ENCODE results near the gene ARHGEF39. TPM values are rescaled to one million over a fixed set of nuclear protein-coding genes. Genes with fewer than 3 reads are reported as not detected.
A peak's percentile ranks its signal among the peaks of the same experiment; 100 is the strongest.

Gene ARHGEF39
- total RNA-seq, 1 experiment from 2014 or later, result 31.4 TPM

DNA sequence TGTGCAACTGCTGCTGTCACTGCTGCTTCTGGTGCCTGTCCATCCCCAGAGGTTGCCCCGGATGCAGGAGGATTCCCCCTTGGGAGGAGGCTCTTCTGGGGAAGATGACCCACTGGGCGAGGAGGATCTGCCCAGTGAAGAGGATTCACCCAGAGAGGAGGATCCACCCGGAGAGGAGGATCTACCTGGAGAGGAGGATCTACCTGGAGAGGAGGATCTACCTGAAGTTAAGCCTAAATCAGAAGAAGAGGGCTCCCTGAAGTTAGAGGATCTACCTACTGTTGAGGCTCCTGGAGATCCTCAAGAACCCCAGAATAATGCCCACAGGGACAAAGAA is 9.0 kb upstream of the ARHGEF39 start:
- H3K4me1 ChIP-seq, result peaks cover 15% of the 10 kb centered on the region
- BruUV-seq (replicated peaks), result no TSS peak
- Mint-ChIP-seq H3K4me1 (ENCODE audit: low read depth, unreplicated experiment) (peaks cover 8% of the 10 kb centered on the region), H3K36me3 (ENCODE audit: insufficient read depth, unreplicated experiment) (peaks cover 5% of the 10 kb centered on the region), H3K27ac (ENCODE audit: unreplicated experiment) (no peak overlapping the region), H3K9me3 (ENCODE audit: unreplicated experiment) (no peaks in the 10 kb centered on the region), H3K4me3 (ENCODE audit: unreplicated experiment) (no peak overlapping the region), H3K27me3 (ENCODE audit: insufficient read depth, unreplicated experiment) (no peaks in the 10 kb centered on the region)
- H3K27me3 ChIP-seq (replicated peaks; ENCODE audit: control insufficient read depth, insufficient read depth, low read length), result no peaks in the 10 kb centered on the region
- intact Hi-C loops (cut with micrococcal nuclease; ENCODE audit: unreplicated experiment), result no loop called here
- H3K4me3 ChIP-seq (ENCODE audit: low read depth, low read length), result no peak overlapping the region
- H3K9me3 ChIP-seq, result no peaks in the 10 kb centered on the region
- TF ChIP-seq, protein P1, sequence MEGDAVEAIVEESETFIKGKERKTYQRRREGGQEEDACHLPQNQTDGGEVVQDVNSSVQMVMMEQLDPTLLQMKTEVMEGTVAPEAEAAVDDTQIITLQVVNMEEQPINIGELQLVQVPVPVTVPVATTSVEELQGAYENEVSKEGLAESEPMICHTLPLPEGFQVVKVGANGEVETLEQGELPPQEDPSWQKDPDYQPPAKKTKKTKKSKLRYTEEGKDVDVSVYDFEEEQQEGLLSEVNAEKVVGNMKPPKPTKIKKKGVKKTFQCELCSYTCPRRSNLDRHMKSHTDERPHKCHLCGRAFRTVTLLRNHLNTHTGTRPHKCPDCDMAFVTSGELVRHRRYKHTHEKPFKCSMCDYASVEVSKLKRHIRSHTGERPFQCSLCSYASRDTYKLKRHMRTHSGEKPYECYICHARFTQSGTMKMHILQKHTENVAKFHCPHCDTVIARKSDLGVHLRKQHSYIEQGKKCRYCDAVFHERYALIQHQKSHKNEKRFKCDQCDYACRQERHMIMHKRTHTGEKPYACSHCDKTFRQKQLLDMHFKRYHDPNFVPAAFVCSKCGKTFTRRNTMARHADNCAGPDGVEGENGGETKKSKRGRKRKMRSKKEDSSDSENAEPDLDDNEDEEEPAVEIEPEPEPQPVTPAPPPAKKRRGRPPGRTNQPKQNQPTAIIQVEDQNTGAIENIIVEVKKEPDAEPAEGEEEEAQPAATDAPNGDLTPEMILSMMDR (IDR thresholded peaks at IDR 0.05; ENCODE audit: insufficient read depth in 1 of 2, low read depth in 1 of 2, low read length in 1 of 2, severe bottlenecking in 1 of 2, unreplicated experiment in 1 of 2), result no peak
- no peaks in the 10 kb centered on the region for H3K36me3 ChIP-seq (ENCODE audit: control insufficient read depth, insufficient read depth, low read length)
- ChIA-PET CTCF (interaction anchor here (1.2 kb wide), 1 partner anchor 23 kb away, joined by 5 read pairs; no protein-coding TSS in a partner anchor), POLR2A (interaction anchor here (0.6 kb wide), 1 partner anchor 57 kb away, joined by 3 read pairs; no protein-coding TSS in a partner anchor)
- no peak for DNase-seq

DNA sequence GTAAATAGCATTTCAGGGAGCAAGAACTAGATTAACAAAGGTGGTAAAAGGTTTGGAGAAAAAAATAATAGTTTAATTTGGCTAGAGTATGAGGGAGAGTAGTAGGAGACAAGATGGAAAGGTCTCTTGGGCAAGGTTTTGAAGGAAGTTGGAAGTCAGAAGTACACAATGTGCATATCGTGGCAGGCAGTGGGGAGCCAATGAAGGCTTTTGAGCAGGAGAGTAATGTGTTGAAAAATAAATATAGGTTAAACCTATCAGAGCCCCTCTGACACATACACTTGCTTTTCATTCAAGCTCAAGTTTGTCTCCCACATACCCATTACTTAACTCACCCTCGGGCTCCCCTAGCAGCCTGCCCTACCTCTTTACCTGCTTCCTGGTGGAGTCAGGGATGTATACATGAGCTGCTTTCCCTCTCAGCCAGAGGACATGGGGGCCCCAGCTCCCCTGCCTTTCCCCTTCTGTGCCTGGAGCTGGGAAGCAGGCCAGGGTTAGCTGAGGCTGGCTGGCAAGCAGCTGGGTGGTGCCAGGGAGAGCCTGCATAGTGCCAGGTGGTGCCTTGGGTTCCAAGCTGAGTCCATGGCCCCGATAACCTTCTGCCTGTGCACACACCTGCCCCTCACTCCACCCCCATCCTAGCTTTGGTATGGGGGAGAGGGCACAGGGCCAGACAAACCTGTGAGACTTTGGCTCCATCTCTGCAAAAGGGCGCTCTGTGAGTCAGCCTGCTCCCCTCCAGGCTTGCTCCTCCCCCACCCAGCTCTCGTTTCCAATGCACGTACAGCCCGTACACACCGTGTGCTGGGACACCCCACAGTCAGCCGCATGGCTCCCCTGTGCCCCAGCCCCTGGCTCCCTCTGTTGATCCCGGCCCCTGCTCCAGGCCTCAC is 8.4 kb upstream of the ARHGEF39 start, which contains the start of gene CA9:
TSS of gene CA9 (plus strand) at position 797 of the 893 bp plus-strand sequence. CDS start at position 829, 32 bp downstream.
- peaks cover 14% of the 10 kb centered on the region for H3K4me1 Mint-ChIP-seq (ENCODE audit: low read depth, unreplicated experiment)
- H3K9me3 Mint-ChIP-seq (ENCODE audit: unreplicated experiment), result no peaks in the 10 kb centered on the region
- Histone ChIP-seq H3K4me3 (ENCODE audit: low read depth, low read length) (no peak within 1 kb of the TSS), H3K9me3 (no peaks in the 10 kb centered on the region), H3K27me3 (replicated peaks; ENCODE audit: control insufficient read depth, insufficient read depth, low read length) (no peaks in the 10 kb centered on the region), H3K4me1 (peaks cover 21% of the 10 kb centered on the region), H3K36me3 (ENCODE audit: control insufficient read depth, insufficient read depth, low read length) (no peaks in the 10 kb centered on the region)
- no peak within 1 kb of the TSS for H3K4me3 Mint-ChIP-seq (ENCODE audit: unreplicated experiment)
- no peaks in the 10 kb centered on the region for H3K27me3 Mint-ChIP-seq (ENCODE audit: insufficient read depth, unreplicated experiment)
- BruUV-seq (replicated peaks), result no TSS peak
- TF ChIP-seq, protein P1 (IDR thresholded peaks at IDR 0.05; ENCODE audit: insufficient read depth in 1 of 2, low read depth in 1 of 2, low read length in 1 of 2, severe bottlenecking in 1 of 2, unreplicated experiment in 1 of 2), result no peak
- ChIA-PET POLR2A (interaction anchor here (0.6 kb wide), 1 partner anchor 58 kb away, joined by 3 read pairs; no protein-coding TSS in a partner anchor), CTCF (interaction anchor here (1.2 kb wide), 1 partner anchor 24 kb away, joined by 5 read pairs; no protein-coding TSS in a partner anchor)
- no peak within 1 kb of the TSS for H3K27ac Mint-ChIP-seq (ENCODE audit: unreplicated experiment)
- DNase-seq, result no peak
- peaks cover 5% of the 10 kb centered on the region for H3K36me3 Mint-ChIP-seq (ENCODE audit: insufficient read depth, unreplicated experiment)
- intact Hi-C loops (cut with micrococcal nuclease; ENCODE audit: unreplicated experiment), result no loop called here

DNA sequence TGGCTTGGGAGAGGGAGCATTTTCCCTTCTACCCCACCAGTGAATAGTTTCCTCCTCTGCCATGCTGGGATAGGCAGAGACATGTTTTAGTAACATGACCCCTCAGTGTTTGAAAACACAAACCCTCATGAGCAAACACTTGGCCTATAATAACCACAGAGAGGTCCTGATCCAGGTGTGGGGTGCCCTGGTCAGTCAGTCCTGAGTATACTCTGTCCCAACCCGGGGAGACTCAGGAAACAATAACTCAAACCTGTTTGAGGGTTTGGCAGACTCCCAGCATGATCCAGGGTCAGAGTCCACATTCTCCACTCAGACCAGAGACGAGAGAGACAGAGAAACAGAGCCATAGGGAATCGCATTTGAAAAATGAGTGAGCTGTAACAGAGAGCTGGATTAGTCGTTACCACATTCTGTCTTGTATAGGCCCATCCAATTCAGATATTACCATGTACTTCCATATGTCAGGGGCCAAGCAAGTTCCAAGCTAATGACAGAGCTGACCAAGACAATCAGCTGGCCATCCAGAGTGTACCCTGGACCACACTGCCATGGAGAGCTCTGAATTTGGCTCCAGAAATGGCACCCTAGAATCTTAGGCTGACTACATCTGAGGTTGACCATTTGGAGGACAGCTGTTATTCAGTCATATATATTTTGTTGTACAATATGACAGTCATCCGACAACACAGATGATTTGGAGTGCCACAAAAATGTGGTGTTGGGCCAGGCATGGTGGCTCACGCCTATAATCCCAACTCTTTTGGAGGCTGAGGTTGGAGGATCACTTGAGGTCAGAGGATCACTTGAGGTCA is 4.5 kb upstream of the ARHGEF39 start:
- peaks cover 25% of the 10 kb centered on the region for H3K4me1 ChIP-seq
- POLR2A ChIA-PET, result interaction anchor here (0.5 to 2.0 kb wide), 7 partner anchors 8 to 655 kb away, joined by 4 to 11 read pairs (median 5); partner anchors contain the start of genes CCDC107, CREB3, RMRP and TLN1
- H3K4me3 Mint-ChIP-seq (ENCODE audit: unreplicated experiment), result peak overlapping the region; percentile 6

More for the DNA sequence above, 4.5 kb upstream of the ARHGEF39 start:
- Histone ChIP-seq H3K4me3 (ENCODE audit: low read depth, low read length) (no peak overlapping the region), H3K9me3 (no peaks in the 10 kb centered on the region), H3K36me3 (ENCODE audit: control insufficient read depth, insufficient read depth, low read length) (no peaks in the 10 kb centered on the region), H3K27me3 (replicated peaks; ENCODE audit: control insufficient read depth, insufficient read depth, low read length) (no peaks in the 10 kb centered on the region)
- Mint-ChIP-seq H3K9me3 (ENCODE audit: unreplicated experiment) (peaks cover 12% of the 10 kb centered on the region), H3K27ac (ENCODE audit: unreplicated experiment) (peak overlapping the region; percentile 16), H3K27me3 (ENCODE audit: insufficient read depth, unreplicated experiment) (no peaks in the 10 kb centered on the region), H3K4me1 (ENCODE audit: low read depth, unreplicated experiment) (peaks cover 19% of the 10 kb centered on the region), H3K36me3 (ENCODE audit: insufficient read depth, unreplicated experiment) (peaks cover 12% of the 10 kb centered on the region)
- DNase-seq, result peak; percentile 81 to 89
- BruUV-seq (replicated peaks), result no TSS peak
- TF ChIP-seq, protein P1 (IDR thresholded peaks at IDR 0.05; ENCODE audit: insufficient read depth in 1 of 2, low read depth in 1 of 2, low read length in 1 of 2, severe bottlenecking in 1 of 2, unreplicated experiment in 1 of 2), result no peak
- CTCF ChIA-PET, result interaction anchor here (0.7 to 1.8 kb wide), 7 partner anchors 9 to 87 kb away, joined by 4 to 7 read pairs (median 4); no protein-coding TSS in a partner anchor
- intact Hi-C loops (cut with micrococcal nuclease; ENCODE audit: unreplicated experiment), result loop anchor here (1.0 to 2.0 kb wide), 3 partner anchors 22 to 63 kb away; partner anchors contain the start of genes CREB3 and TLN1
